Measurements from ENCODE around the gene IL21R.

GRCh38 chr16:27439271-27440018 lies 37.5 kb downstream of the IL21R start:
- no peak for TF ChIP-seq CTCF (IDR thresholded peaks at IDR 0.05; ENCODE audit: low read length)
- no peak for TF ChIP-seq EZH2phosphoT487 (IDR thresholded peaks at IDR 0.05; ENCODE audit: low read length)

All from MM.1S (cell line).